Activated CD4-positive, alpha-beta memory T cell treated with anti-CD3 and anti-CD28 coated beads, Interleukin-2, amount 10 ng/mL, durations not matched to agents 7 days and 5 days (primary cell): ENCODE data around the gene ZFP42. TPM values are rescaled to one million over a fixed set of nuclear protein-coding genes. Genes with fewer than 3 reads are reported as not detected.
"Not testable (repeated sequence)": the region's sequence is repeated elsewhere in the genome, so short reads cannot be mapped to it uniquely, and the experiment has no call there.

Source experiments
- CTCF ChIA-PET: fragments of 350-600 bp; sonication (Branson Sonifier 250); formaldehyde crosslinking; loops from one replicate; lab custom pipeline; 2021; ENCODE audit warnings: antibody characterized with exemption, inconsistent platforms; lab: Charles Lee
- POLR2A ChIA-PET: fragments of 350-600 bp; sonication (Branson Sonifier 250); formaldehyde crosslinking; loops from one replicate; lab custom pipeline; 2021; ENCODE audit warnings: antibody characterized with exemption; lab: Charles Lee
- DNase-seq: peaks from one replicate; pipeline ENCODE4 v3.0.0-alpha.2; 2020
- H3K27ac Mint-ChIP-seq: one replicate; pipeline ENCODE4 v1.8.0; 2021; ENCODE audit warnings: mild to moderate bottlenecking, mixed read lengths
- H3K27me3 Mint-ChIP-seq: one replicate; pipeline ENCODE4 v1.8.0; 2021; ENCODE audit warnings: mixed read lengths
- H3K36me3 Mint-ChIP-seq: one replicate; pipeline ENCODE4 v1.8.0; 2021; ENCODE audit warnings: low read depth, mixed read lengths
- H3K4me1 Mint-ChIP-seq: one replicate; pipeline ENCODE4 v1.8.0; 2021; ENCODE audit warnings: mixed read lengths
- H3K4me3 Mint-ChIP-seq: one replicate; pipeline ENCODE4 v1.8.0; 2021; ENCODE audit warnings: mild to moderate bottlenecking, mixed read lengths
- H3K9me3 Mint-ChIP-seq: one replicate; pipeline ENCODE4 v1.8.0; 2021; ENCODE audit warnings: mixed read lengths
- total RNA-seq, 2 experiments: library from RNA; stranded (reverse); gene quantifications; one replicate each; pipeline ENCODE4 v1.2.3, GENCODE V29; 2021

Gene ZFP42
- total RNA-seq, result not detected

- Mint-ChIP-seq H3K27me3 (peaks cover 2% of the 10 kb centered on the region), H3K4me3 (no peak within 1 kb of the TSS), H3K36me3 (peaks cover 3% of the 10 kb centered on the region), H3K9me3 (peaks cover 21% of the 10 kb centered on the region), H3K27ac (no peak within 1 kb of the TSS), H3K4me1 (no peaks in the 10 kb centered on the region)
- DNase-seq, result no peak
- ChIA-PET CTCF (no interaction called here), POLR2A (no interaction called here)
Measured at GRCh38 chr4:187995322-187996207, at the start of gene ZFP42. TSS of gene ZFP42 (plus strand) at chr4:187995771. CDS start at chr4:188002808, 7,037 bp downstream.

GRCh38 chr4:187961171-187961570 lies 34.4 kb upstream of the ZFP42 start:
- no peaks in the 10 kb centered on the region for H3K4me1 Mint-ChIP-seq
- no peaks in the 10 kb centered on the region for H3K36me3 Mint-ChIP-seq
- H3K4me3 Mint-ChIP-seq, result no peak overlapping the region
- no peak for DNase-seq
- POLR2A ChIA-PET, result no interaction called here
- CTCF ChIA-PET, result no interaction called here
- peaks cover 7% of the 10 kb centered on the region for H3K9me3 Mint-ChIP-seq
- H3K27ac Mint-ChIP-seq, result no peak overlapping the region
- H3K27me3 Mint-ChIP-seq, result no peaks in the 10 kb centered on the region

- Mint-ChIP-seq H3K36me3 (no peaks in the 10 kb centered on the region), H3K4me3 (no peak overlapping the region), H3K27me3 (no peaks in the 10 kb centered on the region), H3K27ac (no peak overlapping the region), H3K9me3 (peaks cover 7% of the 10 kb centered on the region), H3K4me1 (no peaks in the 10 kb centered on the region)
- CTCF ChIA-PET, result no interaction called here
- no peak for DNase-seq
- POLR2A ChIA-PET, result no interaction called here
Measured at GRCh38 chr4:187961961-187962360, 33.6 kb upstream of the ZFP42 start.

- peaks cover 5% of the 10 kb centered on the region for H3K9me3 Mint-ChIP-seq
- POLR2A ChIA-PET, result no interaction called here
- no peak overlapping the region for H3K27ac Mint-ChIP-seq
- H3K4me1 Mint-ChIP-seq, result no peaks in the 10 kb centered on the region
- no peak overlapping the region for H3K4me3 Mint-ChIP-seq
- no peaks in the 10 kb centered on the region for H3K27me3 Mint-ChIP-seq
- H3K36me3 Mint-ChIP-seq, result no peaks in the 10 kb centered on the region
- CTCF ChIA-PET, result no interaction called here
- DNase-seq, result no peak
Measured at GRCh38 chr4:187962926-187963325, 32.6 kb upstream of the ZFP42 start.

- Mint-ChIP-seq H3K36me3 (no peaks in the 10 kb centered on the region), H3K9me3 (peaks cover 3% of the 10 kb centered on the region), H3K4me3 (no peak overlapping the region), H3K27me3 (no peaks in the 10 kb centered on the region), H3K27ac (no peak overlapping the region), H3K4me1 (no peaks in the 10 kb centered on the region)
- ChIA-PET CTCF (no interaction called here), POLR2A (no interaction called here)
- no peak for DNase-seq
Measured at GRCh38 chr4:187965726-187966125, 29.8 kb upstream of the ZFP42 start.

GRCh38 chr4:187972135-187972534 lies 23.4 kb upstream of the ZFP42 start:
- DNase-seq, result no peak
- ChIA-PET POLR2A (no interaction called here), CTCF (no interaction called here)
- Mint-ChIP-seq H3K4me1 (no peaks in the 10 kb centered on the region), H3K36me3 (no peaks in the 10 kb centered on the region), H3K9me3 (peaks cover 6% of the 10 kb centered on the region), H3K27ac (no peak overlapping the region), H3K27me3 (no peaks in the 10 kb centered on the region), H3K4me3 (no peak overlapping the region)

GRCh38 chr4:187983746-187984145 lies 11.8 kb upstream of the ZFP42 start:
- CTCF ChIA-PET, result no interaction called here
- POLR2A ChIA-PET, result no interaction called here
- no peak overlapping the region for H3K27ac Mint-ChIP-seq

GRCh38 chr4:187992971-187993370 lies 2.6 kb upstream of the ZFP42 start:
- Mint-ChIP-seq H3K27me3 (peaks cover 2% of the 10 kb centered on the region), H3K36me3 (peaks cover 3% of the 10 kb centered on the region), H3K27ac (no peak overlapping the region), H3K4me3 (no peak overlapping the region), H3K9me3 (peaks cover 17% of the 10 kb centered on the region), H3K4me1 (no peaks in the 10 kb centered on the region)
- no peak for DNase-seq
- ChIA-PET CTCF (no interaction called here), POLR2A (no interaction called here)

More at GRCh38 chr4:187983746-187984145, 11.8 kb upstream of the ZFP42 start:
- Mint-ChIP-seq H3K4me3 (no peak overlapping the region), H3K36me3 (no peaks in the 10 kb centered on the region), H3K27me3 (no peaks in the 10 kb centered on the region), H3K4me1 (no peaks in the 10 kb centered on the region), H3K9me3 (peaks cover 27% of the 10 kb centered on the region)
- DNase-seq, result no peak

GRCh38 chr4:187993827-187994226 lies 1.7 kb upstream of the ZFP42 start:
- ChIA-PET CTCF (no interaction called here), POLR2A (no interaction called here)
- no peak overlapping the region for H3K4me3 Mint-ChIP-seq
- H3K9me3 Mint-ChIP-seq, result peaks cover 17% of the 10 kb centered on the region
- no peak for DNase-seq
- no peaks in the 10 kb centered on the region for H3K4me1 Mint-ChIP-seq
- H3K27ac Mint-ChIP-seq, result no peak overlapping the region
- peaks cover 3% of the 10 kb centered on the region for H3K36me3 Mint-ChIP-seq
- peaks cover 2% of the 10 kb centered on the region for H3K27me3 Mint-ChIP-seq

- H3K4me3 Mint-ChIP-seq, result no peak overlapping the region
- H3K27ac Mint-ChIP-seq, result no peak overlapping the region
- H3K4me1 Mint-ChIP-seq, result no peaks in the 10 kb centered on the region
- ChIA-PET POLR2A (no interaction called here), CTCF (no interaction called here)
- DNase-seq, result no peak
- peaks cover 3% of the 10 kb centered on the region for H3K36me3 Mint-ChIP-seq
- H3K9me3 Mint-ChIP-seq, result peaks cover 24% of the 10 kb centered on the region
- peaks cover 2% of the 10 kb centered on the region for H3K27me3 Mint-ChIP-seq
Measured at GRCh38 chr4:187996502-187997177, 1.1 kb downstream of the ZFP42 start.

- H3K36me3 Mint-ChIP-seq, H3K4me1 Mint-ChIP-seq, H3K27me3 Mint-ChIP-seq, POLR2A ChIA-PET, H3K27ac Mint-ChIP-seq, DNase-seq, CTCF ChIA-PET, H3K4me3 Mint-ChIP-seq: not testable (repeated sequence)
- peaks cover 23% of the 10 kb centered on the region for H3K9me3 Mint-ChIP-seq
Measured at GRCh38 chr4:187997991-187998390, 2.4 kb downstream of the ZFP42 start.

- no peaks in the 10 kb centered on the region for H3K4me1 Mint-ChIP-seq
- no peak overlapping the region for H3K27ac Mint-ChIP-seq
- peaks cover 3% of the 10 kb centered on the region for H3K36me3 Mint-ChIP-seq
- CTCF ChIA-PET, result no interaction called here
- no peak for DNase-seq
- POLR2A ChIA-PET, result no interaction called here
- peaks cover 22% of the 10 kb centered on the region for H3K9me3 Mint-ChIP-seq
- H3K27me3 Mint-ChIP-seq, result peaks cover 2% of the 10 kb centered on the region
- no peak overlapping the region for H3K4me3 Mint-ChIP-seq
Measured at GRCh38 chr4:187999406-187999932, 3.9 kb downstream of the ZFP42 start.

- Mint-ChIP-seq H3K36me3 (peaks cover 3% of the 10 kb centered on the region), H3K27ac (no peak overlapping the region), H3K9me3 (peaks cover 19% of the 10 kb centered on the region), H3K4me1 (no peaks in the 10 kb centered on the region), H3K27me3 (peaks cover 2% of the 10 kb centered on the region), H3K4me3 (no peak overlapping the region)
- ChIA-PET CTCF (no interaction called here), POLR2A (no interaction called here)
- DNase-seq, result no peak
Measured at GRCh38 chr4:188002323-188002722, 6.8 kb downstream of the ZFP42 start.
